Spleen (tissue), 11 donors: ENCODE data around the gene CEP350. TPM values are rescaled to one million over a fixed set of nuclear protein-coding genes. Genes with fewer than 3 reads are reported as not detected.

ENCODE experiments used
- DNase-seq: peaks from one replicate; pipeline ENCODE4 v3.0.0-alpha.2; 2020
- H3K27ac ChIP-seq, 8 donors: fragments of 200-600 bp; sonication (generic) in 7 of 8; 1 replicate in 4 of 8; 2 replicates in 4 of 8; pipeline versions ENCODE4 v1.5.0 to v1.8.0; 2016 to 2021; ENCODE audit warnings: inconsistent platforms in 4 of 8, mild to moderate bottlenecking in 4 of 8, moderate library complexity in 1 of 8
- H3K27me3 ChIP-seq, 7 donors: fragments of 200-600 bp; sonication (generic) in 6 of 7; replicated peaks in 1 of 7; 1 replicate in 4 of 7; 2 replicates in 3 of 7; pipeline versions ENCODE4 v1.5.0 to v1.8.0; 2016 to 2021; ENCODE audit warnings: inconsistent platforms in 3 of 7, mild to moderate bottlenecking in 1 of 7
- H3K36me3 ChIP-seq, 6 donors: fragments of 200-600 bp; sonication (generic) in 5 of 6; 1 replicate in 4 of 6; 2 replicates in 2 of 6; pipeline versions ENCODE4 v1.5.0 to v1.8.0; 2016 to 2021; ENCODE audit warnings: inconsistent platforms in 2 of 6
- H3K4me1 ChIP-seq, 6 donors: fragments of 200-600 bp; sonication (generic) in 5 of 6; 1 replicate in 3 of 6; 2 replicates in 3 of 6; pipeline versions ENCODE4 v1.5.0 to v1.8.0; 2016 to 2021; ENCODE audit warnings: inconsistent platforms in 3 of 6
- H3K4me3 ChIP-seq, 8 donors: fragments of 200-600 bp; sonication (generic) in 7 of 8; 1 replicate in 4 of 8; 2 replicates in 4 of 8; pipeline versions ENCODE4 v1.5.0 to v1.8.0; 2016 to 2021; ENCODE audit warnings: inconsistent platforms in 4 of 8, mild to moderate bottlenecking in 4 of 8, moderate library complexity in 2 of 8
- H3K9me3 ChIP-seq, 8 donors: fragments of 200-600 bp; sonication (generic) in 7 of 8; 1 replicate in 4 of 8; 2 replicates in 4 of 8; pipeline versions ENCODE4 v1.5.0 to v1.8.0; 2016 to 2021; ENCODE audit warnings: inconsistent platforms in 4 of 8
- POLR2A ChIP-seq, 3 donors: fragments of 450-650 bp; IDR thresholded peaks; one replicate each; pipeline ENCODE4 v1.5.1; 2017; ENCODE audit warnings: antibody characterized with exemption in 3 of 3, mild to moderate bottlenecking in 1 of 3
- POLR2AphosphoS5 ChIP-seq, 3 donors: sonication (generic); formaldehyde crosslinking; IDR thresholded peaks; one replicate each; pipeline ENCODE4 v1.5.1; 2017; ENCODE audit warnings: antibody characterized with exemption in 3 of 3
- WGBS, 5 donors: extraction: QIAGEN DNeasy Blood & Tissue Kit in 3 of 5; methylation state at CpG; one replicate each; pipeline versions ENCODE4 v1.1.5 to v1.1.7; 2013 to 2018; 5-methylcytosine and 5-hydroxymethylcytosine counted together
- intact Hi-C: fragments of 100-400 bp; cut with DNase I; formaldehyde crosslinking; loops from one replicate; pipeline ENCODE4 v1.15.0; 2023; ENCODE audit warnings: low total_unique reads
- polyA plus RNA-seq, 3 donors: library from polyadenylated mRNA; stranded (reverse); fragments of 200-250 nt; gene quantifications; one replicate each; pipeline ENCODE4 v1.2.1, GENCODE V29; 2013
- total RNA-seq, 7 donors: library from RNA; depleted of rRNA in 3 of 7; stranded (reverse); fragments of >200 nt in 3 of 7; fragmentation: NEBNext Ultra II Directional in 4 of 7; extraction: Animal tissue kit (Norgen Biotek cat#: 25700) in 4 of 7; gene quantifications; one replicate each; pipeline versions ENCODE4 v1.1.0 to v1.2.1, GENCODE V29; 2016 to 2021
- TF ChIP-seq, protein P1 (sequence below), 11 experiments: fragments of 200-600 bp in 7 of 11; fragments of 450-650 bp in 4 of 11; sonication (generic) in 4 of 11; IDR thresholded peaks in 8 of 11; conservative IDR thresholded peaks in 3 of 11; 1 replicate in 7 of 11; 2 replicates in 4 of 11; pipeline versions ENCODE4 v1.4.0 to v1.8.0; 2016 to 2021; ENCODE audit warnings: antibody characterized with exemption in 11 of 11, inconsistent platforms in 4 of 11, mild to moderate bottlenecking in 1 of 11
- donor health status: healthy with polysubstance abuse.
- donor health status: DM: no; HTN: no; CAD: no; lungs with moderate emphysema.
- donor health status: DM: no; HTN: no; CAD: no.
- donor health status: Bipolar disorder and iron deficiency.
- donor health status: healthy.
- donor health status: DM: no; HTN: no; CAD: no.
- donor health status: DM: yes; HTN: yes; CAD: no.

CEP350 gene
- total and polyA plus RNA-seq, 10 donors, result 3.5 to 89.2 (median 66.0) TPM

- Histone ChIP-seq H3K4me1 (no peaks in the 10 kb centered on the region), H3K9me3 (no peaks in the 10 kb centered on the region), H3K36me3 (peaks cover 4 to 98% (median 58%) of the 10 kb centered on the region in 6 donors), H3K27ac (no peak overlapping the region), H3K4me3 (no peak overlapping the region), H3K27me3 (no peaks in the 10 kb centered on the region)
- TF ChIP-seq POLR2A (IDR thresholded peaks at IDR 0.05) (no peak), POLR2AphosphoS5 (IDR thresholded peaks at IDR 0.05) (no peak)
- TF ChIP-seq, protein P1, sequence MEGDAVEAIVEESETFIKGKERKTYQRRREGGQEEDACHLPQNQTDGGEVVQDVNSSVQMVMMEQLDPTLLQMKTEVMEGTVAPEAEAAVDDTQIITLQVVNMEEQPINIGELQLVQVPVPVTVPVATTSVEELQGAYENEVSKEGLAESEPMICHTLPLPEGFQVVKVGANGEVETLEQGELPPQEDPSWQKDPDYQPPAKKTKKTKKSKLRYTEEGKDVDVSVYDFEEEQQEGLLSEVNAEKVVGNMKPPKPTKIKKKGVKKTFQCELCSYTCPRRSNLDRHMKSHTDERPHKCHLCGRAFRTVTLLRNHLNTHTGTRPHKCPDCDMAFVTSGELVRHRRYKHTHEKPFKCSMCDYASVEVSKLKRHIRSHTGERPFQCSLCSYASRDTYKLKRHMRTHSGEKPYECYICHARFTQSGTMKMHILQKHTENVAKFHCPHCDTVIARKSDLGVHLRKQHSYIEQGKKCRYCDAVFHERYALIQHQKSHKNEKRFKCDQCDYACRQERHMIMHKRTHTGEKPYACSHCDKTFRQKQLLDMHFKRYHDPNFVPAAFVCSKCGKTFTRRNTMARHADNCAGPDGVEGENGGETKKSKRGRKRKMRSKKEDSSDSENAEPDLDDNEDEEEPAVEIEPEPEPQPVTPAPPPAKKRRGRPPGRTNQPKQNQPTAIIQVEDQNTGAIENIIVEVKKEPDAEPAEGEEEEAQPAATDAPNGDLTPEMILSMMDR (IDR thresholded peaks at IDR 0.05 in 8 of 11, conservative IDR thresholded peaks at IDR 0.05 in 3 of 11), result no peak
- DNase-seq, result no peak
- 86 to 96% (median 92%) methylated on average over 3 of the region's 3 CpGs for WGBS, 5 donors
- intact Hi-C loops, result no loop called here
These were observed 88.5 kb downstream of the CEP350 start for GRCh38 chr1:180042988-180043622.

DNA sequence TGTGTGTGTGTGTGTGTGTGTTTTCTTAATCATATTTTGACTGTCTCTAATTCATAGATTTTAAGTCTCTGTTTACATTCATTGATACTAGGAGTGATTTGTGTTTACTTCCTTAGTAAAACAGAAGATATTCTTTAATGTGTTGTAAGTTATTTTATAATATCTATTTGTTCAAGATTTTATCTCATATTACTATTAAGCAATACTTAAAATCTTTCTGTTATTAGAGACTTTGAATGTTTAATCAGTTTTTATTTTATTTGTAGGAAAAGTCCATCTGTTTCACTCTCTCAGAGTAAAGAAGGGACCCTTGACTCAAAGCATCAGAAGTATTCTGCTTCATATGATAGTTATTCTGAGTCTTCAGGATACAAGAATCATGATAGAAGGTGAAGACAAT, 89.2 kb downstream of the CEP350 start:
- Histone ChIP-seq H3K27ac (no peak overlapping the region), H3K36me3 (peaks cover 4 to 98% (median 62%) of the 10 kb centered on the region in 6 donors), H3K4me1 (no peaks in the 10 kb centered on the region), H3K27me3 (no peaks in the 10 kb centered on the region), H3K9me3 (no peaks in the 10 kb centered on the region), H3K4me3 (no peak overlapping the region)
- intact Hi-C loops, result no loop called here
- TF ChIP-seq POLR2A (IDR thresholded peaks at IDR 0.05), result no peak
- TF ChIP-seq POLR2AphosphoS5 (IDR thresholded peaks at IDR 0.05), result no peak
- TF ChIP-seq, protein P1 (IDR thresholded peaks at IDR 0.05 in 8 of 11, conservative IDR thresholded peaks at IDR 0.05 in 3 of 11), result no peak
- no peak for DNase-seq

DNA sequence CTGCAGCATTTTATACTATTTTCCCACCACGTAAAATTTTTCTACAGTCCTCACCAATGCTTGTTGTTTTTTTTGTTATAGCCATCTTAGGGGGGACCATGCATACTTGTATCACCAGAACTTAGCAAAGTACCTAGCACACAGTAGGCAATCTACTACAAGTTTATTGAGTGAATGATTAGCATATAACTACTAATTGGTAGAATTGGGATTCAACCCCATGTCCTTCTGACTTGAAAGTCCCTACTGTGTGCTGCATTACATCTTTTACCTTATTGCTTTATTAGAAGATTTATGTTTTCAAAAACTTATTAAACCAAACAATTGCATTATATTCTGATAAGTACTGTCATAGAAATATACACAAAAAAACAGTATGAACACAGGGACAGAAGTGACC, 92.1 kb downstream of the CEP350 start:
- TF ChIP-seq POLR2A (IDR thresholded peaks at IDR 0.05) (no peak), POLR2AphosphoS5 (IDR thresholded peaks at IDR 0.05) (no peak)
- TF ChIP-seq, protein P1 (IDR thresholded peaks at IDR 0.05 in 8 of 11, conservative IDR thresholded peaks at IDR 0.05 in 3 of 11), result no peak
- intact Hi-C loops, result no loop called here
- peaks cover 7 to 99% (median 80%) of the 10 kb centered on the region in 6 donors for H3K36me3 ChIP-seq
- DNase-seq, result no peak
- H3K27ac ChIP-seq, result no peak overlapping the region
- no peaks in the 10 kb centered on the region for H3K4me1 ChIP-seq
- WGBS, 5 donors, result 90 to 100% (median 95%) methylated on average over 1 of the region's 1 CpG
- H3K9me3 ChIP-seq, result no peaks in the 10 kb centered on the region
- no peaks in the 10 kb centered on the region for H3K27me3 ChIP-seq
- no peak overlapping the region for H3K4me3 ChIP-seq

GRCh38 chr1:180053594-180054567, 99.3 kb downstream of the CEP350 start:
- Histone ChIP-seq H3K4me3 (no peak overlapping the region), H3K9me3 (no peaks in the 10 kb centered on the region), H3K36me3 (peaks cover 2 to 100% (median 83%) of the 10 kb centered on the region in 6 donors), H3K27ac (no peak overlapping the region), H3K4me1 (peaks cover 0 to 4% (median 0%) of the 10 kb centered on the region in 6 donors), H3K27me3 (no peaks in the 10 kb centered on the region)
- 78 to 94% (median 91%) methylated on average over 10 of the region's 10 CpGs for WGBS, 5 donors
- no peak for DNase-seq
- TF ChIP-seq POLR2A (IDR thresholded peaks at IDR 0.05), result no peak
- TF ChIP-seq POLR2AphosphoS5 (IDR thresholded peaks at IDR 0.05), result no peak
- TF ChIP-seq, protein P1 (IDR thresholded peaks at IDR 0.05 in 8 of 11, conservative IDR thresholded peaks at IDR 0.05 in 3 of 11), result no peak
- intact Hi-C loops, result no loop called here
